ENCODE results near the gene TYK2. TPM values are rescaled to one million over a fixed set of nuclear protein-coding genes. Genes with fewer than 3 reads are reported as not detected.

Gene TYK2
- total and polyA plus RNA-seq, 2 of the 4 experiments (the other 2 are of a cell fraction) = 40.9 to 97.9 TPM

- no peak overlapping the region for H2AK5ac ChIP-seq (ENCODE audit: low read depth, low read length)
- no peak overlapping the region for H4K5ac ChIP-seq (ENCODE audit: low read depth, low read length)
- no peaks in the 10 kb centered on the region for H3K9me3 ChIP-seq (ENCODE audit: control insufficient read depth, insufficient read depth, low read length)
- dilution Hi-C loops (cut with HindIII; ENCODE audit: low sequenced_read_pairs, unreplicated experiment) = no loop called here
- no peak overlapping the region for H2AFZ ChIP-seq (replicated peaks; ENCODE audit: low read length, poor library complexity)
- no peak overlapping the region for H3K14ac ChIP-seq (replicated peaks; ENCODE audit: low read depth, low read length)
- H3K4me1 ChIP-seq (ENCODE audit: control insufficient read depth, insufficient read depth, low read length) = no peaks in the 10 kb centered on the region
- no peak overlapping the region for H2BK15ac ChIP-seq (ENCODE audit: low read depth, low read length)
- H4K20me1 ChIP-seq (ENCODE audit: insufficient read depth, low read length) = peaks cover 52% of the 10 kb centered on the region
- H3K27me3 ChIP-seq (ENCODE audit: control insufficient read depth, insufficient read depth, low read length) = no peaks in the 10 kb centered on the region
- H2BK5ac ChIP-seq (ENCODE audit: low read depth, low read length, poor library complexity, severe bottlenecking) = no peak overlapping the region
- H3K4me2 ChIP-seq (ENCODE audit: low read depth, low read length) = no peak overlapping the region
- H3K9ac ChIP-seq (ENCODE audit: low read depth, low read length) = no peak overlapping the region
- H3K4me3 ChIP-seq (ENCODE audit: insufficient read depth, low read depth, low read length) = no peak overlapping the region
- peaks cover 51% of the 10 kb centered on the region for H3K36me3 ChIP-seq (ENCODE audit: control insufficient read depth, insufficient read depth, low read length)
- TSS peak; percentile 90 for BruUV-seq (replicated peaks)
- H4K8ac ChIP-seq (ENCODE audit: low read depth in 2 of 2, low read length in 2 of 2) = no peak overlapping the region
- 93% methylated on average over 3 of the region's 26 CpGs; no CpG with 5 or more reads in 1 of the 2 experiments for WGBS, 2 experiments (ENCODE audit: extremely low coverage in 2 of 2, insufficient read length in 1 of 2)
- H3K23ac ChIP-seq (ENCODE audit: low read depth, low read length) = no peak overlapping the region
- no peak overlapping the region for H2BK20ac ChIP-seq (ENCODE audit: low read depth, low read length)
- no peak overlapping the region for H4K91ac ChIP-seq (ENCODE audit: insufficient read depth, low read depth, low read length)
- intact Hi-C loops (cut with micrococcal nuclease) = no loop called here
- DNase-seq (no peak), ATAC-seq (ENCODE audit: low read depth) (no peak)
- H3K18ac ChIP-seq (ENCODE audit: low read depth, low read length) = no peak overlapping the region
- H2BK120ac ChIP-seq (ENCODE audit: low read depth, low read length) = no peak overlapping the region
- H2AK9ac ChIP-seq (replicated peaks; ENCODE audit: low read depth, low read length, poor library complexity) = no peak overlapping the region
- peaks cover 13 to 31% of the 10 kb centered on the region in 2 experiments; a peak in 3 of 4 replicates for H3K79me1 ChIP-seq (ENCODE audit: low read depth in 1 of 2, low read length in 2 of 2)
- in situ Hi-C loops (cut with MboI; ENCODE audit: low sequenced_read_pairs) = no loop called here
- H3K27ac ChIP-seq (ENCODE audit: insufficient read depth, low read length) = no peak overlapping the region
- H3K4ac ChIP-seq (ENCODE audit: low read depth, low read length) = no peak overlapping the region
- POLR2A ChIA-PET (ENCODE audit: unreplicated experiment) = no interaction called here
- TF ChIP-seq POLR2A (IDR thresholded peaks at IDR 0.05; ENCODE audit: low read depth, low read length) (no peak), BHLHE40 (IDR thresholded peaks at IDR 0.05; ENCODE audit: low read depth, low read length) (no peak), SMC3 (IDR thresholded peaks at IDR 0.05; ENCODE audit: low read depth, low read length) (no peak), RAD21 (IDR thresholded peaks at IDR 0.05; ENCODE audit: low read length) (no peak), NFE2L2 (IDR thresholded peaks at IDR 0.05; ENCODE audit: low read depth, low read length) (no peak), MAFK (IDR thresholded peaks at IDR 0.05; ENCODE audit: low read depth, low read length) (no peak), USF2 (IDR thresholded peaks at IDR 0.05; ENCODE audit: low read depth, low read length) (no peak)
- TF ChIP-seq, protein P1, sequence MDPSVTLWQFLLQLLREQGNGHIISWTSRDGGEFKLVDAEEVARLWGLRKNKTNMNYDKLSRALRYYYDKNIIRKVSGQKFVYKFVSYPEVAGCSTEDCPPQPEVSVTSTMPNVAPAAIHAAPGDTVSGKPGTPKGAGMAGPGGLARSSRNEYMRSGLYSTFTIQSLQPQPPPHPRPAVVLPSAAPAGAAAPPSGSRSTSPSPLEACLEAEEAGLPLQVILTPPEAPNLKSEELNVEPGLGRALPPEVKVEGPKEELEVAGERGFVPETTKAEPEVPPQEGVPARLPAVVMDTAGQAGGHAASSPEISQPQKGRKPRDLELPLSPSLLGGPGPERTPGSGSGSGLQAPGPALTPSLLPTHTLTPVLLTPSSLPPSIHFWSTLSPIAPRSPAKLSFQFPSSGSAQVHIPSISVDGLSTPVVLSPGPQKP (IDR thresholded peaks at IDR 0.05; ENCODE audit: borderline replicate concordance, low read depth, low read length) = no peak
- H3K56ac ChIP-seq (ENCODE audit: extremely low read depth, insufficient read depth, low read length) = no peak overlapping the region
- CTCF ChIA-PET = no interaction called here
- 0 out of 2 replicates have a peak, but pooled peaks cover 2% of the 10 kb centered on the region for H3K9me1 ChIP-seq (ENCODE audit: insufficient read depth, low read length)
These were observed 15.1 kb upstream of the TYK2 start for GRCh38 chr19:10395436-10395835.

Data from IMR-90 (cell line).